WERI-Rb-1 (cell line): Measurements from ENCODE around the gene ARID2.

ENCODE experiments used
- DNase-seq: peaks from one replicate; pipeline ENCODE4 v3.0.0-alpha.2; 2020
- H3K27ac ChIP-seq: fragments of 250-450 bp; sonication (Bioruptor Pico); 2 replicates; pipeline ENCODE4 v1.5.1; 2020; ENCODE audit warnings: mild to moderate bottlenecking, moderate library complexity
- H3K27me3 ChIP-seq: fragments of 250-450 bp; sonication (Bioruptor Pico); 2 replicates; pipeline ENCODE4 v1.5.1; 2021; ENCODE audit warnings: mild to moderate bottlenecking, low read depth, moderate library complexity; ENCODE audit not compliant: insufficient read depth, severe bottlenecking
- H3K36me3 ChIP-seq: fragments of 250-450 bp; sonication (Bioruptor Pico); 2 replicates; pipeline ENCODE4 v1.5.1; 2020; ENCODE audit warnings: mild to moderate bottlenecking, moderate library complexity
- H3K4me3 ChIP-seq: 2 replicates; pipeline ENCODE4 v1.5.1; 2011; ENCODE audit warnings: low read depth, mild to moderate bottlenecking, control low read depth, low read length
- H3K9me3 ChIP-seq: fragments of 250-450 bp; sonication (Bioruptor Pico); 2 replicates; pipeline ENCODE4 v1.5.1; 2021; ENCODE audit warnings: mild to moderate bottlenecking, moderate library complexity; ENCODE audit not compliant: severe bottlenecking
- CTCF ChIP-seq: IDR thresholded peaks from 2 replicates; pipeline ENCODE4 v1.5.1; 2011; ENCODE audit warnings: low read depth, mild to moderate bottlenecking, control low read depth, inconsistent platforms, low read length

The ARID2 gene

GRCh38 chr12:45898094-45898493 lies 168.6 kb downstream of the ARID2 start:
- Histone ChIP-seq H3K9me3 (no peaks in the 10 kb centered on the region), H3K36me3 (peaks cover 36% of the 10 kb centered on the region), H3K27me3 (no peaks in the 10 kb centered on the region), H3K27ac (no peak overlapping the region), H3K4me3 (no peak overlapping the region)
- TF ChIP-seq CTCF, result no peak
- DNase-seq, result no peak

GRCh38 chr12:45907955-45908354 lies 178.4 kb downstream of the ARID2 start:
- H3K27ac ChIP-seq, result no peak overlapping the region
- H3K36me3 ChIP-seq, result peaks cover 26% of the 10 kb centered on the region
- no peaks in the 10 kb centered on the region for H3K9me3 ChIP-seq
- DNase-seq, result no peak
- no peaks in the 10 kb centered on the region for H3K27me3 ChIP-seq
- no peak overlapping the region for H3K4me3 ChIP-seq
- no peak for TF ChIP-seq CTCF

- Histone ChIP-seq H3K27me3 (no peaks in the 10 kb centered on the region), H3K27ac (no peak overlapping the region), H3K9me3 (no peaks in the 10 kb centered on the region), H3K4me3 (no peak overlapping the region), H3K36me3 (peaks cover 22% of the 10 kb centered on the region)
- DNase-seq, result no peak
- TF ChIP-seq CTCF, result no peak
Measured at GRCh38 chr12:45909041-45909713, 179.7 kb downstream of the ARID2 start.

GRCh38 chr12:45912774-45913173 lies 183.3 kb downstream of the ARID2 start:
- H3K27me3 ChIP-seq, result no peaks in the 10 kb centered on the region
- H3K27ac ChIP-seq, result no peak overlapping the region
- no peak overlapping the region for H3K4me3 ChIP-seq
- H3K9me3 ChIP-seq, result no peaks in the 10 kb centered on the region
- no peak for DNase-seq
- peaks cover 10% of the 10 kb centered on the region for H3K36me3 ChIP-seq
- no peak for TF ChIP-seq CTCF

- H3K27ac ChIP-seq, result no peak overlapping the region
- no peaks in the 10 kb centered on the region for H3K27me3 ChIP-seq
- H3K9me3 ChIP-seq, result no peaks in the 10 kb centered on the region
- H3K36me3 ChIP-seq, result peaks cover 10% of the 10 kb centered on the region
- no peak overlapping the region for H3K4me3 ChIP-seq
- TF ChIP-seq CTCF, result no peak
- no peak for DNase-seq
Measured at GRCh38 chr12:45913631-45914030, 184.1 kb downstream of the ARID2 start.

GRCh38 chr12:45914090-45914489 lies 184.6 kb downstream of the ARID2 start:
- no peak for DNase-seq
- H3K27ac ChIP-seq, result no peak overlapping the region
- TF ChIP-seq CTCF, result no peak
- H3K9me3 ChIP-seq, result no peaks in the 10 kb centered on the region
- no peaks in the 10 kb centered on the region for H3K27me3 ChIP-seq
- no peak overlapping the region for H3K4me3 ChIP-seq
- peaks cover 11% of the 10 kb centered on the region for H3K36me3 ChIP-seq
